GM23338 (cell line): ENCODE measurements around the gene MFRP. TPM values are rescaled to one million over a fixed set of nuclear protein-coding genes. Genes with fewer than 3 reads are reported as not detected.

Experiments
- ATAC-seq: fragments of 200-7000 bp; cut with Tn5 transposase; 3 replicates; pipeline ENCODE4 v1.9.1; 2020
- DNase-seq: peaks from one replicate; pipeline ENCODE4 v3.0.0-alpha.2; 2015; ENCODE audit warnings: low spot score
- H2AFZ ChIP-seq: fragments of 200-600 bp; sonication (generic); 2 replicates; pipeline ENCODE4 v1.8.0; 2016; ENCODE audit warnings: antibody characterized with exemption, mild to moderate bottlenecking, moderate library complexity
- H3F3A ChIP-seq: fragments of 200-600 bp; sonication (generic); replicated peaks from 2 replicates; pipeline ENCODE4 v1.8.0; 2017; ENCODE audit warnings: antibody characterized with exemption, mixed run types, low read depth
- H3K27ac ChIP-seq: fragments of 200-600 bp; sonication (generic); 2 replicates; pipeline ENCODE4 v1.6.1; 2016; ENCODE audit warnings: low read depth
- H3K27me3 ChIP-seq: fragments of 200-600 bp; sonication (generic); 2 replicates; pipeline ENCODE4 v1.8.0; 2016; ENCODE audit warnings: mild to moderate bottlenecking, mixed run types, moderate library complexity; ENCODE audit not compliant: insufficient read depth
- H3K36me3 ChIP-seq: fragments of 200-600 bp; sonication (generic); 2 replicates; pipeline ENCODE4 v1.8.0; 2016; ENCODE audit warnings: mild to moderate bottlenecking; ENCODE audit not compliant: insufficient read depth
- H3K4me1 ChIP-seq: fragments of 200-600 bp; sonication (generic); 2 replicates; pipeline ENCODE4 v1.8.0; 2016; ENCODE audit warnings: mild to moderate bottlenecking, moderate library complexity; ENCODE audit not compliant: insufficient read depth
- H3K4me2 ChIP-seq: fragments of 200-600 bp; sonication (generic); 2 replicates; pipeline ENCODE4 v1.7.1; 2017; ENCODE audit warnings: mixed run types
- H3K4me3 ChIP-seq: fragments of 200-600 bp; sonication (generic); 2 replicates; pipeline ENCODE4 v1.6.1; 2016; ENCODE audit warnings: mixed run types
- H3K79me2 ChIP-seq: fragments of 200-600 bp; sonication (generic); replicated peaks from 2 replicates; pipeline ENCODE4 v1.8.0; 2017; ENCODE audit warnings: mild to moderate bottlenecking; ENCODE audit not compliant: insufficient read depth
- H3K9me2 ChIP-seq: fragments of 200-600 bp; sonication (generic); 2 replicates; pipeline ENCODE4 v1.8.0; 2017; ENCODE audit not compliant: insufficient read depth
- H4K20me1 ChIP-seq: fragments of 200-600 bp; sonication (generic); replicated peaks from 2 replicates; pipeline ENCODE4 v1.8.0; 2017; ENCODE audit warnings: mild to moderate bottlenecking; ENCODE audit not compliant: insufficient read depth
- H3K27ac Mint-ChIP-seq: 2 replicates; pipeline ENCODE4 v1.8.0; 2020; ENCODE audit warnings: inconsistent platforms, mild to moderate bottlenecking, moderate library complexity, mixed read lengths
- H3K27me3 Mint-ChIP-seq: 3 replicates; pipeline ENCODE4 v1.8.0; 2022; ENCODE audit warnings: low read depth, mild to moderate bottlenecking, moderate library complexity, mixed read lengths, inconsistent platforms; ENCODE audit not compliant: insufficient read depth, poor library complexity
- H3K36me3 Mint-ChIP-seq: 3 replicates; pipeline ENCODE4 v1.8.0; 2021; ENCODE audit warnings: low read depth, mild to moderate bottlenecking, inconsistent platforms, moderate library complexity, mixed read lengths
- H3K4me1 Mint-ChIP-seq: 3 replicates; pipeline ENCODE4 v1.8.0; 2020; ENCODE audit warnings: mild to moderate bottlenecking, inconsistent platforms, mixed read lengths
- H3K4me3 Mint-ChIP-seq: 3 replicates; pipeline ENCODE4 v1.8.0; 2021; ENCODE audit warnings: moderate library complexity, mild to moderate bottlenecking, inconsistent platforms, mixed read lengths
- H3K9me3 Mint-ChIP-seq: 3 replicates; pipeline ENCODE4 v1.8.0; 2020; ENCODE audit warnings: moderate library complexity, mild to moderate bottlenecking, inconsistent platforms, mixed read lengths
- CTCF ChIP-seq, 2 experiments: fragments of 200-600 bp in 1 of 2; sonication (generic) in 1 of 2; conservative IDR thresholded peaks; 2 replicates each; pipeline versions ENCODE4 v1.5.1 to v1.6.1; 2016 to 2017; ENCODE audit warnings: antibody characterized with exemption in 2 of 2, low read depth in 2 of 2, mild to moderate bottlenecking in 2 of 2, moderate library complexity in 1 of 2
- EZH2phosphoT487 ChIP-seq: fragments of 200-600 bp; sonication (generic); IDR thresholded peaks from one replicate; pipeline ENCODE4 v1.8.1; 2018; ENCODE audit warnings: antibody characterized with exemption; ENCODE audit not compliant: unreplicated experiment
- JUNB ChIP-seq: IDR thresholded peaks from one replicate; pipeline ENCODE4 v1.6.1; 2016; ENCODE audit warnings: antibody characterized with exemption; ENCODE audit not compliant: unreplicated experiment
- POLR2AphosphoS5 ChIP-seq: IDR thresholded peaks from 2 replicates; pipeline ENCODE4 v1.6.1; 2016; ENCODE audit warnings: antibody characterized with exemption, low read depth
- STAT1 ChIP-seq: IDR thresholded peaks from one replicate; pipeline ENCODE4 v1.6.1; 2016; ENCODE audit warnings: antibody characterized with exemption; ENCODE audit not compliant: unreplicated experiment
- ZNF331 ChIP-seq: fragments of 250-450 bp; sonication (Bioruptor Pico); IDR thresholded peaks from 2 replicates; pipeline ENCODE4 v1.5.0; 2020; ENCODE audit warnings: low read depth, mild to moderate bottlenecking, moderate library complexity
- ZNF462 ChIP-seq: fragments of 250-450 bp; sonication (Bioruptor Pico); IDR thresholded peaks from 2 replicates; pipeline ENCODE4 v1.5.0; 2020; ENCODE audit warnings: mild to moderate bottlenecking, moderate library complexity
- polyA plus RNA-seq: library from polyadenylated mRNA; unstranded; fragments of >200 nt; fragmentation: Nextera tagmentation; extraction: Ambion mirVana; gene quantifications from 2 replicates; pipeline ENCODE4 v1.2.1, GENCODE V29; 2016
- total RNA-seq: library from RNA; depleted of rRNA; stranded (reverse); fragments of >200 nt; shearing (Covaris generic); gene quantifications from 2 replicates; pipeline ENCODE4 v1.2.3, GENCODE V29; 2014

Gene MFRP
- total and polyA plus RNA-seq, 2 experiments from 2014 or later: 0.03 TPM; not detected in 1

- no peak for TF ChIP-seq ZNF462 (CRISPR knock-in tag)
Observed at GRCh38 chr11:119369132-119369925, 22.8 kb upstream of the MFRP start (continued).

GRCh38 chr11:119368121-119369034 lies 21.9 kb upstream of the MFRP start:
- peaks cover 2% of the 10 kb centered on the region; the same call in 1 of the 3 replicates for H3K9me3 Mint-ChIP-seq
- Histone ChIP-seq H3K4me3 (no peak overlapping the region), H3F3A (no peaks in the 10 kb centered on the region), H3K79me2 (no peaks in the 10 kb centered on the region), H3K4me1 (peaks cover 16% of the 10 kb centered on the region), H2AFZ (no peak overlapping the region), H4K20me1 (no peaks in the 10 kb centered on the region; the same call in 1 of the 2 replicates), H3K9me2 (no peaks in the 10 kb centered on the region), H3K4me2 (no peak overlapping the region), H3K27me3 (peaks cover 31% of the 10 kb centered on the region), H3K36me3 (no peaks in the 10 kb centered on the region), H3K27ac (no peak overlapping the region)
- TF ChIP-seq JUNB (no peak), EZH2phosphoT487 (no peak), STAT1 (no peak), ZNF331 (no peak), CTCF (conservative IDR thresholded peaks at IDR 0.05; ENCODE audit: low read depth in 2 of 2) (no peak), POLR2AphosphoS5 (no peak)
- no peak for ATAC-seq
- no peak for DNase-seq
- H3K36me3 Mint-ChIP-seq: no peaks in the 10 kb centered on the region; the same call in 1 of the 3 replicates
- H3K27ac Mint-ChIP-seq: no peak overlapping the region
- no peak overlapping the region for H3K4me3 Mint-ChIP-seq
- H3K4me1 Mint-ChIP-seq: peaks cover 52% of the 10 kb centered on the region
- peaks cover 33% of the 10 kb centered on the region for H3K27me3 Mint-ChIP-seq
